Esophagus muscularis mucosa (tissue), 4 donors: ENCODE measurements around the gene RUFY3. TPM values are rescaled to one million over a fixed set of nuclear protein-coding genes. Genes with fewer than 3 reads are reported as not detected.

Experiments used
- DNase-seq: peaks from one replicate; pipeline ENCODE4 v3.0.0-alpha.2; 2017; ENCODE audit errors: extremely low spot score
- H3K27ac ChIP-seq, 4 donors: fragments of 200-600 bp; sonication (generic); replicated peaks in 1 of 4; 1 replicate in 3 of 4; 2 replicates in 1 of 4; pipeline ENCODE4 v1.5.1; 2016 to 2019; ENCODE audit warnings: mild to moderate bottlenecking in 1 of 4
- H3K27me3 ChIP-seq, 4 donors: fragments of 200-600 bp; sonication (generic); one replicate each; pipeline versions ENCODE4 v1.5.1 to v1.6.0; 2016 to 2019
- H3K36me3 ChIP-seq, 4 donors: fragments of 200-600 bp; sonication (generic); one replicate each; pipeline ENCODE4 v1.5.1; 2016 to 2019
- H3K4me1 ChIP-seq, 4 donors: fragments of 200-600 bp; sonication (generic); one replicate each; pipeline ENCODE4 v1.5.1; 2016 to 2019
- H3K4me3 ChIP-seq, 4 donors: fragments of 200-600 bp; sonication (generic); 1 replicate in 2 of 4; 2 replicates in 2 of 4; pipeline ENCODE4 v1.5.1; 2016 to 2019; ENCODE audit warnings: mild to moderate bottlenecking in 4 of 4, moderate library complexity in 1 of 4
- H3K9me3 ChIP-seq, 4 donors: fragments of 200-600 bp; sonication (generic); 1 replicate in 3 of 4; 2 replicates in 1 of 4; pipeline ENCODE4 v1.5.1; 2016 to 2019
- CTCF ChIP-seq, 3 experiments: fragments of 200-600 bp in 2 of 3; fragments of 450-650 bp in 1 of 3; sonication (generic) in 2 of 3; IDR thresholded peaks; one replicate each; pipeline ENCODE4 v1.5.1; 2017 to 2019; ENCODE audit warnings: antibody characterized with exemption in 3 of 3, mild to moderate bottlenecking in 2 of 3, moderate library complexity in 1 of 3
- EP300 ChIP-seq: sonication (generic); formaldehyde crosslinking; IDR thresholded peaks from one replicate; pipeline ENCODE4 v1.6.1; 2017; ENCODE audit warnings: antibody characterized with exemption
- POLR2A ChIP-seq: fragments of 450-650 bp; IDR thresholded peaks from one replicate; pipeline ENCODE4 v1.6.1; 2017; ENCODE audit warnings: antibody characterized with exemption, moderate library complexity, mild to moderate bottlenecking, low read depth
- POLR2AphosphoS5 ChIP-seq, 2 donors: sonication (generic); formaldehyde crosslinking; IDR thresholded peaks; one replicate each; pipeline ENCODE4 v1.6.1; 2017; ENCODE audit warnings: antibody characterized with exemption in 2 of 2
- WGBS: methylation state at CpG from one replicate; pipeline ENCODE4 v1.1.5; 2018; 5-methylcytosine and 5-hydroxymethylcytosine counted together
- intact Hi-C: fragments of 100-400 bp; cut with DNase I; formaldehyde crosslinking; loops from one replicate; pipeline ENCODE4 v1.15.1; 2023
- total RNA-seq, 4 donors: library from RNA; depleted of rRNA; stranded (reverse); fragments of >200 nt; gene quantifications; one replicate each; pipeline versions ENCODE4 v1.1.0 to v1.2.1, GENCODE V29; 2016

RUFY3 gene
- total RNA-seq, 4 donors from 2014 or later, result 30.5 to 51.9 (median 33.2) TPM

- intact Hi-C loops, result no loop called here
- TF ChIP-seq CTCF (IDR thresholded peaks at IDR 0.05), result no peak
- H3K36me3 ChIP-seq, result no peaks in the 10 kb centered on the region
- no peak for DNase-seq
- H3K4me1 ChIP-seq, result peaks cover 16 to 31% (median 21%) of the 10 kb centered on the region in 4 donors
- no peak overlapping the region for H3K27ac ChIP-seq
- no peaks in the 10 kb centered on the region for H3K27me3 ChIP-seq
- 75% methylated on average over 3 of the region's 3 CpGs for WGBS
- no peaks in the 10 kb centered on the region for H3K9me3 ChIP-seq
- H3K4me3 ChIP-seq, result no peak overlapping the region
These were observed 10.2 kb upstream of the RUFY3 start for GRCh38 chr4:70711599-70711998.

GRCh38 chr4:70712150-70712549 is 9.6 kb upstream of the RUFY3 start:
- no peak for DNase-seq
- Histone ChIP-seq H3K36me3 (no peaks in the 10 kb centered on the region), H3K9me3 (no peaks in the 10 kb centered on the region), H3K4me1 (peaks cover 10 to 26% (median 16%) of the 10 kb centered on the region in 4 donors), H3K4me3 (no peak overlapping the region), H3K27me3 (no peaks in the 10 kb centered on the region), H3K27ac (no peak overlapping the region)
- WGBS, result 59% methylated on average over 3 of the region's 3 CpGs
- intact Hi-C loops, result no loop called here
- TF ChIP-seq EP300 (no peak), POLR2A (no peak), POLR2AphosphoS5 (IDR thresholded peaks at IDR 0.05) (no peak), CTCF (IDR thresholded peaks at IDR 0.05) (no peak)

GRCh38 chr4:70712604-70713452 is 8.9 kb upstream of the RUFY3 start:
- Histone ChIP-seq H3K9me3 (no peaks in the 10 kb centered on the region), H3K4me3 (no peak overlapping the region), H3K27ac (no peak overlapping the region), H3K27me3 (no peaks in the 10 kb centered on the region), H3K4me1 (peaks cover 9 to 20% (median 13%) of the 10 kb centered on the region in 4 donors), H3K36me3 (no peaks in the 10 kb centered on the region)
- WGBS, result 90% methylated on average over 7 of the region's 7 CpGs
- intact Hi-C loops, result no loop called here
- no peak for DNase-seq
- TF ChIP-seq EP300, result no peak
- no peak for TF ChIP-seq POLR2AphosphoS5 (IDR thresholded peaks at IDR 0.05)
- TF ChIP-seq POLR2A, result no peak
- no peak for TF ChIP-seq CTCF (IDR thresholded peaks at IDR 0.05)

- TF ChIP-seq CTCF (IDR thresholded peaks at IDR 0.05), result no peak
- TF ChIP-seq EP300, result no peak
- no peak for TF ChIP-seq POLR2A
- no peak for TF ChIP-seq POLR2AphosphoS5 (IDR thresholded peaks at IDR 0.05)
- Histone ChIP-seq H3K27ac (no peak overlapping the region), H3K27me3 (no peaks in the 10 kb centered on the region), H3K9me3 (no peaks in the 10 kb centered on the region), H3K4me3 (no peak overlapping the region), H3K4me1 (peaks cover 9 to 19% (median 13%) of the 10 kb centered on the region in 4 donors), H3K36me3 (no peaks in the 10 kb centered on the region)
- WGBS, result 78% methylated on average over 7 of the region's 7 CpGs
- intact Hi-C loops, result no loop called here
- DNase-seq, result no peak
These were observed 8.2 kb upstream of the RUFY3 start for GRCh38 chr4:70713453-70714078.
